Right renal pelvis (tissue), 4 donors: ENCODE measurements around the gene RND3. TPM values are rescaled to one million over a fixed set of nuclear protein-coding genes. Genes with fewer than 3 reads are reported as not detected.

Experiments used
- DNase-seq, 4 donors: peaks; one replicate each; pipeline ENCODE4 v3.0.0-alpha.2; 2013; ENCODE audit warnings: low read depth in 4 of 4, low spot score in 3 of 4, missing footprints in 1 of 4
- polyA plus RNA-seq, 4 donors: library from polyadenylated mRNA; unstranded; fragments of 120-200 nt; gene quantifications; one replicate each; pipeline ENCODE4 v1.2.1, GENCODE V29; 2013; ENCODE audit not compliant: insufficient read length in 4 of 4

RND3 gene
- polyA plus RNA-seq, 4 donors: 43.6 to 60.8 (median 52.7) TPM

DNA sequence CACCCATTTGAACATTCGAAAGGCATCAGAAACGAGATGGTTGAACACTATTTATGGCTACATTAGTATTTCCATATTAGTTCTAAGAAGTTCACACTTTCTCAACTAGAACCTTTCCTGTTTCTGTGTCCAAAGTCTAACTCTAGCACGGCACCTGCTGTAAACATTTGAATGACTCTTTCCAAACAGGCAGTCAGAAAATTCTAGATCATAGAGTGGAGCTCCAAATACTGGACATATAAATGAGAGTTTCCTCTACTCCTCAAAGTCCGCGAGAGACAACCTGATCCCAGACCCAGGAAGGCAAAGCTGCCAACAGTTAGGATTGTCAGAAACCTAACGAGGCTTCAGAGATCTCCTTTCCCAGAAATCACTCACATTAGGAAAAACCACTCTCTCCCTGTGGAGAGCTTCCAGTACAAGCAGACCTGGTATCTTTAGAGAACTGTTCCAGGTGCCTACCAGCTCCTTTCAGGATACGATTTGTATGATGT, 10.6 kb downstream of the RND3 start:
- no peak for DNase-seq

DNA sequence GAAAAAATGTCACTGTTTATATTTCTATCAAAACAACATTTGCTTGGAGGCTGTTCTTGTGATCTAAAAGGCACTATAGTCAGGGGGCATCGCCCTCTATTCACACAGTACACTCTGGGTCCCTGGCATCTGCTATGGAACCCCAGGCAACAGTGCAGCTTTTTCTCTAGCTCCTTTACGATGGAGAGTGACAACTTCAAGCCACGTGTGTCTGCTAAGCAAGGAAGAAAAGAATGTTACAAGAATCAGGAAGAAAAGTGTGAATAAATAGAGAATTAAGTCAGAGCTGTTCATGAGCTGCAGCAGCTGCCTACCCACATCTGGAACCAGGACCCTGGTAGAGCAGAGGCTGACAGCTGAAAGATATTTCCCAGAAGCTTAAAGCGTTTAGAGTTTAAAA, 11.2 kb downstream of the RND3 start:
- no peak for DNase-seq

DNA sequence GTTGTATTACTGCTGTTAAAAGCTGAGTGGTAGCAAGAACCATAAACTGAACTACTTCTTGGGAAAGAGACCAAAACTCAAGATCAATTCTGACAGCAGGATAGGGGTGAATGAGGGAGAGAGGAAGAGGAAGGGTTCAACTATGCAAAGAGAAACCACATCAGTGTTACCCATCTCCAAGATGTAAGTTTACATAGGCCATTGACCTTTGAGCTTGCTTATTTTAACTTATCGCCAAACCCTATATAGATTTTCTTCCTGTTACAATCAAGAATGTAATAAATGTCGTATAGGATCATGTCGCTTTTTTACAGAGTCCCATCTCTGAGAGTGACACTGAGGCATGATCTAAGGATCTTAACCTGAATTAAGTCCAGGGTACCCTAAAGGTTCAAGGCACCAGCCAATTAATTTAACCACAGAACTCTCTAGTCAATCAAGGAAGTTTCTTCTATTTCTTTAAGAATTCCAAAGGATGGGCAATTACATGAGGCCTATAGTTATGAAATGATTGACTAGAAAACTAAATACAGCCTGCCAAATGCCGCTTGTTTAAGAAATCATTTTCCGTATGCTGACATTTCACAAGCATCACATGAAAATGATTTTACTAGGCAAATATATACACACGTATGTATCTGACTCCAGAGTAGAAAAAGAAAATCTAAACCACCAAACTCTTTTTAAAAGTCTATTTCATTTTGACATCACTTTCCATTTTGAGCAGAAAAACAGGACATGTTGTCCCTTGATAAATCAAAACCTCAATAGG, 11.8 kb downstream of the RND3 start:
- no peak for DNase-seq

DNA sequence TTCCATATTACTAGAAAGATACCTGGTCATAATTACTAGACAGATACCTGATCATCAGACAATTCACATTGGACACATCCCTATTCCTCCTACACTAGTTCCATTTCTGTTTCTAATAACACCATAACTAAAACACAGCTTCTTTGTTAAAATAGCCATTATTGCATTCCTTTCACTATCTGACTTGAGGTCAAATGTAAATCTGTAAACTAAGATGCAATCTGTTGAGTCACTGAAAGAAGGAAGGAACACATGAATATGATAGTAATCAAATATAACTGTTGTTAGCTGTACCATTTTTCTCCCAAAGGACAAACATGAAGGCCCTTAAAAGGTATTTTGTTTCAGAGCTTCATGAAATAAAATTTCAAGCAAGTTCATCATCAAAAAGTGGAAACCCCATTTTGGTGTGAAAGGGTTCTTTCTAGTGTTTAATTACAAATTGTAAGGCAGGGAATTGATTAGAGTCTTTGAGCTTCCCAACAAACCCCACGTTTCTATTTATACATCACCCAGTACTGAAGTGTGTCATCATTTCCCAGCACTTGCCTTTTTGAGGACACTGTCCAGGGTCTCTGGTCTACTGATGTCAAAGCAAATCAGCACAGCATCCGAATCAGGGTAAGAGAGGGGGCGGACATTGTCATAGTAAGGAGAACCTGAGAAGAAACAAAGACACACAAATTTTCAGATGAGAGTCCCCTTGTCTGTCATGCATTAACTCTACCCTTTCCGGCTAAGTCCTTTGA, 13.0 kb downstream of the RND3 start:
- DNase-seq: no peak

DNA sequence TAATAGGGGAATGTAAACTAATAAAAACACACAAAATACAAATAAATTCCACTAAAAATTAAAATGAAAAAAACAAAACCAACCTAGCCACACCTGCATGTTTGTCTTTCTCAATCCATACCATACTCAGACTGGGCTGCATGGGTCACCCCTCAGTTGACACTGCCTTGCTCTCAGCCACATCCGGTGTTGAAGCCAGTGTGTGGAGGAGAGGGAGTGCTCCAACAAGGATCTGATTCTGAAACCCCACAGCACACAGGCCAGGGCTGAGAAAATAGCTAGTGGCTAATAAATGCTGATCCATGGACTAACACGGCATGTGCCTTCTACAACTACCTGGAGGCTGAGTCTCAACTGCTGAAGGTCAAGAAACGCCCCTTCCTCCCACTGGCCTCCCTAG, 13.7 kb downstream of the RND3 start:
- DNase-seq: no peak

DNA sequence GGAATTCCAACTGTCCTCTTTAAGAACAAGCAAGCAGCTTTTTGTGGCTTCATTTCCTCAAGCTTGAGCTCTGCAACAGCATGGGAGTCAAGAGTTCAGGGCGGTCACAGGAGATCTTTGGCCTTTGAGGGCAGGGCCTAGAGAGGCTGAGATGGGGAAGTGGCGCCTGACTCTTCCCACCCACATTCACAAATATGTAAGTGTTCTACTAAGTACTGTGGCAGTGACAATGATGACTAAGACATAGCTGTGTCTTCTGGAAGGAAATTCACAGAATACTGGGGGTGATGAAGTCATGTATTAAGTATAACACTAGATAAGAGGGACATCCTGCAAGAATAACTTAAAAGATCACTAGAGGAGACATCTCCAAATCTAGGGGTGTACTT, 15.0 kb downstream of the RND3 start:
- no peak for DNase-seq

DNA sequence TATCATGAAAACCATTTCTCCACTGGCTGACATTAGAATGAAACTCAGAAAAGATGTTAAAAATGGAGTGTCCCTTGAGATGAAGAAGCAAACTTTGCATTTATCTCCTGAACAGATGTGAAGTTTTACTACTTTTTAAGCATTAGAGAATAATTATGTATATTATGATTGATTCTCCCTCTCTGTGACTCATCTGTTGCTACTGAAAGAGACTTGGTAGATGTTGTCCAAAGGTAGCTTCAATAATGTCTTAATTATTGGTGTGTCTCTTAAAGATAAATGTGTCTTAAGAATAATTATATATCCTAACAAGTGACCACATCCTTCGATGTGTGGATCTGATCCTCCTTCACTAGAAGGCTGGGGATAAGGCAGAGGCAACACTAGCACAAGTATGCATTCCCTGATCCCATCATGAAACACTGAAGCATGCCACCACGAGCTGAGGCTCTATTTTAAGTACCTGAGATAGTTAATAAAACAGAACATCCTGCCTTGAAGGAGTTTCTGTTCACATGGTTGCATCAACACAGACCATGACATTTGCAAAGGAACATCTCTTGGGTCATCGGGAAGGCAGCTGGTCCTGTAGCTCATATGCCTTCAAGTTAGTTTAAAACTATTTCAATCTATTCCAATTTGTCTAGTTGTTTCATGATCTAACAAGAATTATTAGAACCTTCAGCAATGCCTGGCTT, 15.5 kb downstream of the RND3 start:
- DNase-seq: no peak

DNA sequence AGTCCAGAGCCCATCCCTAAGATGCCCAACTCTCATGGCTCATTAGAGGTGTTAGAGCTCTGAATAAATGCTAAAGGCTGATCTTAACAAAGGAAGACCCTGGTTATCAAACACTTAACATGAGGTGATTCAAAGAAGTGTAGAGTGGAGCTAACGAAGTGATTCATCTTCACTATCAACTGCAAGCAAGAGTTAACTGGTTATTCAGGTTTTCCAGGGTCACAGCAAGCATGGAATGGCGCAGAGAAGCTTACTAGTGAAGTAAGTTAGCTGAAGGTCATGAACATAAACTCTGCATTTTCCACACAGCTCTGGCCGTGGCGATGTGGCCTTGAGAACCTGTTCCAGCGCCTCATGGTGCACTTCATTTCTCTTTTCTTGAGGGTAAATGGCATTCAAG, 17.0 kb downstream of the RND3 start:
- no peak for DNase-seq

DNA sequence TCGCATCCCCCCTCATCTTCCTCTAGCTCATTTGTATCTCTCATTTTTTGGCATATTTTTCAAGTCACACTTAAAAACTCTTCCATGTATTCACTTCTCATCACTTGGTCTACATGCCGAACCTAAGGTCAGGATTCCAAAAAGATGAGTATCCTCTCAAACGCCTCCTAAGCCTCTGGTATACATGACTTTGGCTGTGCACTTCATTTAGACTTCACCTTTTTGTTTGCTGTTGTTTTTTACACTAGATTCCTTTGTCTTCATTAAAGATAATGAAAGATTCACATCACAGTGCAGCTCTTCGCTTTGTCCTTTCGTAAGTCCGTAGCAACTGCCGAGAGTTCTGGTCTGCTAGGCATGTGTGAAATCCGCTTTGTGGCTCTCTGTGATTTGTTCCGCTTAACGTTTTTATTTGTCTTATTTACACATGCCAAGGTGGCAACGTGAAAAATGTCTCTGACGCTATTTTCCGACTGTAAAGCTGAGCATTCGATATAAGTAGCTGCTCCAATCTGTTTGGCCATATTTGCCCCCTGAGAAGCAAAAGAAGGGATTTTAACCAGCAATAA, 17.7 kb downstream of the RND3 start:
- no peak for DNase-seq

DNA sequence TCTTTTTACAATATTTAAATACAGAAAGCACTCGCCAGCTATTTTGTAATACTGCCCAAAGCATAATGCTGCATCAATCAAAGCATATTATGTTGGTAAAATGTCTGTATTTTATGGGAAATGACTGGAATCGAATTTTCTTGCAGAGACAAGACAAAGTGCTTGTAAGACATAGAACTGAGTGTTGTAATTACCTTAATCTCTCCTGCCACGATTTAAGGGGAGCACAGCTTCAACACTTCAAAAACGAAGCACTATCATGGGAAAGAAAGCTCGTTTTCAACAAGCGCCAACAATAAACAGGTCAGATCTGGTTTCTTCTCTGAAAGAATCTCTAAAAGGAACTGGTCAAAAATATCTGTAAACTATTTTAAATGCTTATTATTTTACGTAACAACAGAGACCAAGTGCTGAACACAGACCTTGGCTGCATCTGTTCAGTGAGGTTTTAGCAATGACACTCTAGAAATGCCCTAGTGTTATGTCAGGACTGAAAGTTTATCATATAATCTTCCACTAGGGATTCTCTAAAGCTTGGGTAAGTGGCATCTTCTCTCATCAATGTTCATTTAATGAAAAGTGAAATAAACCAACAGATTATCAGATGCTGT, 19.0 kb downstream of the RND3 start:
- DNase-seq: no peak

DNA sequence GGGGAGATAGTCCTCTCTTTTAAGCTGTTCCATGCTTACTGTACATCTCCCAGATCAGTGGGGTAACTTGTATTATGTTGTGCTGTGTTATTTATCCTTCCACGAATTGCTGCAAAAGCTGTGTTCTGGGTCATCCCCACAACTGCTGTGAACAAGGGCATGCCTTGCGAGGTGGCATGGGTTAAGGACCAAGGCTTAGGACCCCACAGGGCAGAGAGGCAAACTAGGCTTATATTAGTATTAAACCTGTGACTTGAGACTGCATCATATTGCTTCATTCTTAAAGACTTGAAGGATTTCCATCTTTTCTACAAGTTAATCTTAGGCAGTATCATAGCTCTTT, 19.9 kb downstream of the RND3 start:
- DNase-seq: no peak

DNA sequence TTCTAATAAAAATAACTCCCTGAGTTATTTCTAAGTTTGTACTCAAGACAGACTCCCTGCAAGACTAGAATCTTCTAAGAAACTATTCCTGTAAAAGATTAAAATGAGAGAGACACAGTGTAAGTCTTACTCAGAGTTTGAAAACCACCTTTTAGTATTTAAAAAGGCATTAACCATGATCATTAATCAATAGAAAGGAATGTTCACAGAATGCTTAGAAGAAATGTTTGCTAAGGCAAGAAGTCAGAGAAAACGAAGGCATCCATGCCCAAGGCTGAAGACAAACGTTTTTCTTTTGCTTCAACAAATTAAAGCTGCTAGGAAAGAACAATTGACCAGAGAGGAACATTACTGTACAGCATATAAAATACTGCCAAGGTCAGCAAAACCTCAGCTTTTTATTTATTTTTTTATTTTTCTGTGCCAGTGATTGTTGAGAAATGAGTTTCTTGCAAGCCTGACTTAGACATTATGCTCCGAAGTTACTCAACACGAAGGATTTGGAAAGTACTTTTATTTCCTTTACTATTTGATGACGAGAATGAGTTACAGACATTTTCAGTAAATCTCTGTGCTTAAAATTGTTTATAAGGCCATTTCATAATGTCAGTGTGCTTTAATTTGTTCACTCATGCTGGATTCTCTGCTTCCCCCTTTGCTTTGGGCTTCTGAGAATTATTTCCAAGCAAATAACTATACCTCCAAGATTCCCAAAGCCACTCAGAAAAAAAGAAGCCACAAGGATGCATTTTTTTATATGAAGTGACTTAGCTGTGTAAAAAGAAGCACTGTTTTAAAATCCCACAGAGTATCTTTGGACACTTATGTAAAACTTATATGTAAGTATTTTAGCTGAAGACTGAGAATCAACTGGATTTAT, 20.5 kb downstream of the RND3 start:
- DNase-seq: no peak

DNA sequence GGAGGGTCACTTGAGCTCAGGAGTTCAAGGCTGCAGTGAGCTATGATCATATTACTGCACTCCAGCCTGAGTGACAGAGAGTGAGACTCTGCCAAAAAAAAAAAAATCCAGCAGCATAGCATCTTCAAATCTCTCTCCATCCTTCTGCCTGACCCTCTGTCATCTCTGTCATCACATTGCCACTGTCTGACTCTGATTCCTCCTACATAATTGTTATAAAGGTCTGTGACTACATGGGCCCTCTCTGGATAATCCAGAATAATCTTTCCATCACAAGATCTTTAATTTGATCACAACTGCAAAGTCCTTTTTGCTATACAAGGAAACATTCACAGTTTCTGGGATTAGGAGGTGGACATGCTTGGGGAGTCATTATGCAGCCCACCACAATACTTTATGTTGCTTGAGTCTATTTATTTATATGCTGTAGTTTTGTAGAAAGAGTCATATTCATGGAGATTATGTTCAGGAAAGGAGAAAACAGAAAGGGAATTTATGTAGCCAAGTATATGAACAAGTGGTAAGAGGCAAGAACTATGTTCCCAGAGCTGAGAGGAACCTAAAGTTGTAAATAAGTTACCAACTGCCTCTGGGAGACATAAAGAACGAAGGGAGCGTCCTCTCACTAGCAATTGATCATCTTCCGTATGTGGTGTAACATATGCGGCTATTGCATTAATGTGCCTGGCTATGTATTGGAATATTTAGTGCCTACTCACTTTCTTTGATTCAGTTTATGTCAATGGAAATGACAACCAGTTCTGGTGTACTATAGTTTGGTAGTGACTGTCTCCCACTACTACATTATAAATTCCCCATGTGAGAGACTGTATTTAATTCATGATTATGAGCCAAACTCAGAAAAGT, 21.5 kb downstream of the RND3 start:
- DNase-seq: no peak

DNA sequence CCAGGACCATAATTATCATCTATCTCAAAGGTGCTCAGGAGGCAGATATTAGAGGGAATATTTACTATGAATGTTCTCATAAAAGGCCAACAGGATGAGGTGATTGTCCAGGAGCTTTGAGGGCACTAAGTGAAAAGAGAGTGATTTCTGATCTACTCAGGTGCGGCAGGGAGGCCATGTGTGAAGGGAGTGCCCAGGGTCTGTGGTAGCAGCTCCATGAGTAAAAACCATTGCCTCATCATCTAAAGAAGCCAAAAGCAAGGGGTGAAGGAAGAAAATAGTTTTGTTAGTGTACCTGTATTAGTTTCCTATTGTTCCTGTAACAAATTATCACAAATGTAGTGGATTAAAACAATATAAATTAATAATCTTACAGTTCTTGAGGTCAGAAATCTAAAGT, 22.5 kb downstream of the RND3 start:
- DNase-seq: no peak

DNA sequence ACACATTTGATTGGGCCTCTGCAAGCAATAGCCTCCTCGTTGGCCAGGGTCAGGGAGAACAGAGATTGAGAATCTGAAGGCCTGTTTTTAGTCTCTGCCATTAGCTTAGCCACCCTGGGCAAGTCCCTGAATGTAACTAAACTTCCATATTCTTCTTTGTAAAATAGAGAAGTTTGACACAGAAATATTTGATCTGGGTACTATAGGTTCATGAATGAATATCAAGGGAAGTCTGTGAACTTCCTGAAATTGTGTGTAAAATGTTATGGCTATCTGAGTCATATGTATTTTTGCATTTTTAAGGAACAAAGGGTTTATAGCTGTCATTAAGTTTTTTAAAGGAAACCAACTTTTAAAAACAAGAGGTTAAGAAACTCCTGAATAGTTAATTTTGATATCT, 23.2 kb downstream of the RND3 start:
- DNase-seq: no peak

DNA sequence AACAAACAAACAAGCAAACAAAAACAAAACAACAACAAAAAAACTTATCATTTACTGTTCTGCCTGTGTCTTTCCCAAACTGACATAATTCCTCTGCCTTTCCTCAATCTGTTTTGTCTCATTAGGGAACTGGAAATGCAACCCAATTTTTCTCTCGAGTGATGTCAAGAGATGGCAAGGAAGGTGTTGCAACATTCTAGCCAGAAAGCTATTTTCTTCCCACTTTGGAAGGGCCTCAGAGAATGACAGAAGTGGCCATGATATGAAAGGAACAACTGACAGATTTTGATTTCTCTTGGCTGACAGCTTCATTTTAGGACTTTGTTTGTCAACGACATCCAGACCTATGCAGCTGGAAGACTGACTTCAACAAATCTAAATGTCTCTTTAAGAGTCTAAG, 24.7 kb downstream of the RND3 start:
- no peak for DNase-seq

DNA sequence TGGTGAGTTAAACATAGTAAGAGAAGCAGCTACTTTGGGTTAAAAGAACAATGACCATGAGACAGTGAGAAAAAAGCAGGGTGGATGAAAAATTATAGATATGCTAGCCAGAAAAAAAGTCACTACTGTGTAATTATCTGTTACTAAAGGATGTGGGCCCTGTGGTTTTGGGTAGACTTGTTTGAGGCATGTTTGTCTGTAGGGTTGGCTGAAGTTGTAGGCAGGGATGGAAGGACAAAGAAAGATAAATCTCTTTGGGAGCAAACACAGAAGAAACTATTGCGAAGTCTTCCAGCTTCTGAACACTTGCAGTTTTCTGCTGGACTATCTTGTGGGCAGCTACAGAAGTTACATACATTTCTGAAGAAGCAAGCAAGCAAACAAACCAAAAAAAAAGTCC, 28.2 kb downstream of the RND3 start:
- DNase-seq: no peak

DNA sequence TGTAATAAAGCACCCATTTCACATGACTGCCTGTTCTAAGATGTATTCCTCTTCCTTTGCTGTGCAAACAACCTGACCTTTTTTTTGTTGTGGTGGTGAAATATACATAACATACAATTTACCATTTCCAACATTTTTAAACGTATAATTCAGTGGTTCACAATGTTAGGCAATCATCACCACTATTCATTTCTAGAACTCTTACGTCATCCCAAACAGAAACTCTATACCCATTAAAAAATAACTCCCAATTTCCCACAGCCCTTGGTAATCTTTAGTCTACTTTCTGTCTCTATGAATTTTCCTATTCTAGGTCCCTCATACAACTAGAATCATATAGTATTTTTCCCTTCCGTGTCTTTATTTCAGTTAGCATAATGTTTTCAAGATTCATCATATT, 36.7 kb downstream of the RND3 start:
- no peak for DNase-seq

DNA sequence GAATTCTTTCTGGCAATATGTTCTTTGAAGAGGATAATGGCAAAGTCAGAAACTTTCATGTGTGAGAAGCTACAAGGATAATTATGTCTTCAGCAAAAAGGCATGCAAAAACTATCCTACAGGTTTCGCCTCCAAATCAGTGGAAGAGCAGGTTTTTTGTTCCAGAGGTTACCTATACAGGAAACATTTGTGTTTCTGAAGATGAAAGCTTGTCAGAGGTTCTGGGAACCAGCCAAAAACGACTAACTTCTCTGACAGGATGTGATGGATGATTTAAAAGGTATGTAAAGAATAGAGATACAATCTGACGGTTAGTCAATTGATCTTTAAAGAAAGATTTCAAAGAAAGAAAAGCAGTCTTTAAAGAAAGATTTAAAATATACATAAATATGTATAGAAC, 37.6 kb downstream of the RND3 start:
- no peak for DNase-seq
